ENCODE data around the gene SART3. TPM values are rescaled to one million over a fixed set of nuclear protein-coding genes. Genes with fewer than 3 reads are reported as not detected.

The SART3 gene
- total RNA-seq, 4 donors from 2014 or later, result 35.0 to 52.6 (median 36.5) TPM

- no peak for TF ChIP-seq CTCF (IDR thresholded peaks at IDR 0.05; ENCODE audit: low read depth)
Observed at GRCh38 chr12:108600702-108601007, 39.7 kb upstream of the SART3 start.

GRCh38 chr12:108599948-108600701 lies 39.2 kb upstream of the SART3 start:
- TF ChIP-seq CTCF (IDR thresholded peaks at IDR 0.05; ENCODE audit: low read depth), result no peak

GRCh38 chr12:108599541-108599940 lies 38.6 kb upstream of the SART3 start:
- no peak for TF ChIP-seq CTCF (IDR thresholded peaks at IDR 0.05; ENCODE audit: low read depth)

- no peak for TF ChIP-seq CTCF (IDR thresholded peaks at IDR 0.05; ENCODE audit: low read depth)
Observed at GRCh38 chr12:108598553-108599250, 37.7 kb upstream of the SART3 start.

- no peak for TF ChIP-seq CTCF (IDR thresholded peaks at IDR 0.05; ENCODE audit: low read depth)
Observed at GRCh38 chr12:108597559-108598471, 36.8 kb upstream of the SART3 start, which contains the start of gene TMEM119. TSS of gene TMEM119 (minus strand) at chr12:108598084. CDS start at chr12:108592383, 5,701 bp downstream.

GRCh38 chr12:108596854-108597558 lies 36.0 kb upstream of the SART3 start:
- TF ChIP-seq CTCF (IDR thresholded peaks at IDR 0.05; ENCODE audit: low read depth), result no peak

Measured in subcutaneous adipose tissue (tissue), 4 donors.